Measurements from ENCODE around the gene DIS3L2.

- no peak for TF ChIP-seq CTCF (conservative IDR thresholded peaks at IDR 0.05; ENCODE audit: low read depth in 2 of 2)
- no peak for TF ChIP-seq EZH2 (IDR thresholded peaks at IDR 0.05; ENCODE audit: low read depth, unreplicated experiment)
- no peak for TF ChIP-seq POLR2AphosphoS5 (IDR thresholded peaks at IDR 0.05; ENCODE audit: low read depth)
- TF ChIP-seq EZH2phosphoT487 (IDR thresholded peaks at IDR 0.05; ENCODE audit: unreplicated experiment) = no peak
- TF ChIP-seq CREB1 (CRISPR knock-in tag; IDR thresholded peaks at IDR 0.05; ENCODE audit: low read depth) = no peak
- TF ChIP-seq NANOG (IDR thresholded peaks at IDR 0.05; ENCODE audit: borderline replicate concordance) = no peak
- TF ChIP-seq JUNB (IDR thresholded peaks at IDR 0.05; ENCODE audit: unreplicated experiment) = no peak
- no peak for TF ChIP-seq STAT1 (IDR thresholded peaks at IDR 0.05; ENCODE audit: unreplicated experiment)
- no peak for TF ChIP-seq REST (IDR thresholded peaks at IDR 0.05; ENCODE audit: unreplicated experiment)
Observed at GRCh38 chr2:232307854-232308253, 346.3 kb downstream of the DIS3L2 start.
